ENCODE measurements around the gene RNF31. TPM values are rescaled to one million over a fixed set of nuclear protein-coding genes. Genes with fewer than 3 reads are reported as not detected.
A peak's percentile ranks its signal among the peaks of the same experiment; 100 is the strongest.

The RNF31 gene
- total and polyA plus RNA-seq, 4 experiments from 2014 or later = 44.3 to 113 (median 91.8) TPM

GRCh38 chr14:24192933-24193332, 45.6 kb downstream of the RNF31 start:
- Histone ChIP-seq H3K4me3 (ENCODE audit: low read length in 2 of 2) (no peak overlapping the region), H3K9me3 (ENCODE audit: control insufficient read depth in 1 of 2, low read length in 2 of 2) (no peaks in the 10 kb centered on the region), H3K36me3 (ENCODE audit: insufficient read depth, low read length) (peaks cover 15% of the 10 kb centered on the region), H3K27me3 (ENCODE audit: insufficient read depth, low read length) (no peaks in the 10 kb centered on the region), H3K27ac (ENCODE audit: low read depth, low read length) (no peak overlapping the region), H3K4me1 (ENCODE audit: insufficient read depth, low read length) (peaks cover 43% of the 10 kb centered on the region)
- Mint-ChIP-seq H3K9me3 (peaks cover 0 to 2% (median 0%) of the 10 kb centered on the region in 8 donors), H3K27me3 (no peaks in the 10 kb centered on the region), H3K4me3 (peak overlapping the region in 5 of 8 donors; percentile 13 to 36 (median 25)), H3K36me3 (peaks cover 14 to 49% of the 10 kb centered on the region in 2 donors), H3K27ac (peak overlapping the region; percentile 25 to 94 (median 73)), H3K4me1 (peaks cover 31 to 70% (median 54%) of the 10 kb centered on the region in 4 donors)
- CTCF ChIA-PET (ENCODE audit: partially characterized antibody) = no interaction called here
- intact Hi-C loops (cut with micrococcal nuclease) = no loop called here
- no peak for DNase-seq
- POLR2A ChIA-PET (ENCODE audit: partially characterized antibody) = interaction anchor here (3.8 to 4.3 kb wide), 2 partner anchors 19 to 56 kb away, joined by 26 to 107 read pairs; partner anchors contain the start of genes CHMP4A and PSME1

- Mint-ChIP-seq H3K4me1 (peaks cover 34 to 67% (median 54%) of the 10 kb centered on the region in 4 donors), H3K27ac (peak overlapping the region; percentile 92 to 99 (median 97)), H3K27me3 (no peaks in the 10 kb centered on the region), H3K9me3 (peaks cover 0 to 2% (median 0%) of the 10 kb centered on the region in 8 donors), H3K36me3 (peaks cover 20 to 44% of the 10 kb centered on the region in 2 donors), H3K4me3 (peak overlapping the region; percentile 93 to 98 (median 94))
- POLR2A ChIA-PET (ENCODE audit: partially characterized antibody) = interaction anchor here (1.3 to 4.3 kb wide), 18 partner anchors 18 to 248 kb away, joined by 3 to 107 read pairs (median 18); partner anchors contain the start of genes CBLN3, CHMP4A, DCAF11 and EMC9
- Histone ChIP-seq H3K36me3 (ENCODE audit: insufficient read depth, low read length) (peaks cover 15% of the 10 kb centered on the region), H3K9me3 (ENCODE audit: control insufficient read depth in 1 of 2, low read length in 2 of 2) (no peaks in the 10 kb centered on the region), H3K4me3 (ENCODE audit: low read length in 2 of 2) (peak overlapping the region; percentile 87 to 90), H3K27ac (ENCODE audit: low read depth, low read length) (peak overlapping the region; percentile 98), H3K4me1 (ENCODE audit: insufficient read depth, low read length) (peaks cover 39% of the 10 kb centered on the region), H3K27me3 (ENCODE audit: insufficient read depth, low read length) (no peaks in the 10 kb centered on the region)
- intact Hi-C loops (cut with micrococcal nuclease) = loop anchor here (2.0 kb wide), 1 partner anchor 76 kb away; the partner anchor contains the start of gene RABGGTA
- CTCF ChIA-PET (ENCODE audit: partially characterized antibody) = interaction anchor here (1.0 to 3.7 kb wide), 6 partner anchors 21 to 103 kb away, joined by 3 to 23 read pairs (median 8); partner anchors contain the start of genes CHMP4A, EMC9, IRF9 and MDP1
- DNase-seq = no peak
Measured at GRCh38 chr14:24194186-24194872, 47.0 kb downstream of the RNF31 start.

DNA sequence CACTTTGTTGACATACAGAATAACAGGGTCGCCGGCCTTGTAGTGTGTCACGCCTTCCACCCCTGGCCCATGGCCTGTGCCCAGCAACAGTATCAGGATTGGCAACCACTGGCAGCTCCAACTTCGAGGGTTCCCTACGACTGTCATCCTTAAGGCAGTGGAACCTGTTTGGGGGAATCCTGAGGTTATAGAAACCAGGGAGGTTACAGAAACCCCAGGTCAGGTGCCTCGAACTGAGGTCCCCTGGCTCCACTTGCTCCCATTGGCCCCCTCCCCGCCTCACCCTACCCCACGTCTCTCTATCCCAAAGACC, 47.5 kb downstream of the RNF31 start:
- Mint-ChIP-seq H3K36me3 (peaks cover 19 to 44% of the 10 kb centered on the region in 2 donors), H3K27me3 (no peaks in the 10 kb centered on the region), H3K27ac (peak overlapping the region; percentile 92 to 99 (median 97)), H3K4me1 (peaks cover 32 to 67% (median 53%) of the 10 kb centered on the region in 4 donors), H3K4me3 (peak overlapping the region; percentile 93 to 98 (median 94)), H3K9me3 (peaks cover 0 to 2% (median 0%) of the 10 kb centered on the region in 8 donors)
- Histone ChIP-seq H3K4me1 (ENCODE audit: insufficient read depth, low read length) (peaks cover 37% of the 10 kb centered on the region), H3K4me3 (ENCODE audit: low read length in 2 of 2) (peak overlapping the region; percentile 87 to 90), H3K27me3 (ENCODE audit: insufficient read depth, low read length) (no peaks in the 10 kb centered on the region), H3K9me3 (ENCODE audit: control insufficient read depth in 1 of 2, low read length in 2 of 2) (no peaks in the 10 kb centered on the region), H3K27ac (ENCODE audit: low read depth, low read length) (peak overlapping the region; percentile 98), H3K36me3 (ENCODE audit: insufficient read depth, low read length) (peaks cover 15% of the 10 kb centered on the region)
- intact Hi-C loops (cut with micrococcal nuclease) = loop anchor here (1.0 to 2.0 kb wide), 4 partner anchors 18 to 76 kb away; partner anchors contain the start of genes CHMP4A, GMPR2, IRF9 and NEDD8
- no peak for DNase-seq
- ChIA-PET CTCF (ENCODE audit: partially characterized antibody) (interaction anchor here (0.9 to 3.7 kb wide), 6 partner anchors 15 to 103 kb away, joined by 3 to 23 read pairs (median 8); partner anchors contain the start of genes CHMP4A, IRF9, MDP1 and TINF2), POLR2A (ENCODE audit: partially characterized antibody) (interaction anchor here (0.7 to 4.3 kb wide), 28 partner anchors 8 to 248 kb away, joined by 3 to 107 read pairs (median 11); partner anchors contain the start of genes CBLN3, CHMP4A, DCAF11 and EMC9)

GRCh38 chr14:24195186-24196070, 48.1 kb downstream of the RNF31 start, which contains the start of gene TM9SF1:
TSS of gene TM9SF1 (minus strand) at chr14:24195441. CDS start at chr14:24195019, 422 bp downstream.
- peaks cover 15% of the 10 kb centered on the region for H3K36me3 ChIP-seq (ENCODE audit: insufficient read depth, low read length)
- H3K4me1 ChIP-seq (ENCODE audit: insufficient read depth, low read length) = peaks cover 37% of the 10 kb centered on the region
- ChIA-PET CTCF (ENCODE audit: partially characterized antibody) (interaction anchor here (0.7 to 3.7 kb wide), 10 partner anchors 14 to 247 kb away, joined by 3 to 23 read pairs (median 5); partner anchors contain the start of genes CHMP4A, CIDEB, IRF9 and MDP1), POLR2A (ENCODE audit: partially characterized antibody) (interaction anchor here (0.6 to 4.3 kb wide), 40 partner anchors 9 to 1625 kb away, joined by 3 to 107 read pairs (median 5); partner anchors contain the start of genes CBLN3, CHMP4A, DCAF11 and DHRS1)
- Mint-ChIP-seq H3K27me3 (no peaks in the 10 kb centered on the region), H3K36me3 (peaks cover 19 to 42% of the 10 kb centered on the region in 2 donors), H3K4me1 (peaks cover 31 to 65% (median 48%) of the 10 kb centered on the region in 4 donors), H3K27ac (peak within 1 kb of the TSS; percentile 92 to 99 (median 98)), H3K9me3 (peaks cover 0 to 2% (median 0%) of the 10 kb centered on the region in 8 donors), H3K4me3 (peak within 1 kb of the TSS; percentile 93 to 98 (median 94))
- peak within 1 kb of the TSS; percentile 98 for H3K27ac ChIP-seq (ENCODE audit: low read depth, low read length)
- peak; percentile 89 to 92 (median 92) for DNase-seq
- H3K27me3 ChIP-seq (ENCODE audit: insufficient read depth, low read length) = no peaks in the 10 kb centered on the region
- intact Hi-C loops (cut with micrococcal nuclease) = loop anchor here (1.0 to 2.0 kb wide), 4 partner anchors 18 to 75 kb away; partner anchors contain the start of genes CHMP4A, GMPR2, IRF9 and NEDD8
- no peaks in the 10 kb centered on the region for H3K9me3 ChIP-seq (ENCODE audit: control insufficient read depth in 1 of 2, low read length in 2 of 2)
- H3K4me3 ChIP-seq (ENCODE audit: low read length in 2 of 2) = peak within 1 kb of the TSS; percentile 87 to 90

- Mint-ChIP-seq H3K27me3 (no peaks in the 10 kb centered on the region), H3K9me3 (peaks cover 0 to 3% (median 0%) of the 10 kb centered on the region in 8 donors), H3K27ac (peak overlapping the region; percentile 92 to 99 (median 98)), H3K36me3 (peaks cover 21 to 41% of the 10 kb centered on the region in 2 donors), H3K4me1 (peaks cover 32 to 65% (median 49%) of the 10 kb centered on the region in 4 donors), H3K4me3 (peak overlapping the region; percentile 93 to 98 (median 94))
- peaks cover 37% of the 10 kb centered on the region for H3K4me1 ChIP-seq (ENCODE audit: insufficient read depth, low read length)
- H3K4me3 ChIP-seq (ENCODE audit: low read length in 2 of 2) = peak overlapping the region; percentile 87 to 90
- CTCF ChIA-PET (ENCODE audit: partially characterized antibody) = interaction anchor here (0.7 to 3.7 kb wide), 9 partner anchors 13 to 219 kb away, joined by 3 to 23 read pairs (median 5); partner anchors contain the start of genes CHMP4A, CIDEB, IRF9 and MDP1
- peak overlapping the region; percentile 98 for H3K27ac ChIP-seq (ENCODE audit: low read depth, low read length)
- DNase-seq = no peak
- peaks cover 15% of the 10 kb centered on the region for H3K36me3 ChIP-seq (ENCODE audit: insufficient read depth, low read length)
- POLR2A ChIA-PET (ENCODE audit: partially characterized antibody) = interaction anchor here (0.6 to 4.3 kb wide), 36 partner anchors 10 to 1626 kb away, joined by 3 to 107 read pairs (median 6); partner anchors contain the start of genes CBLN3, CHMP4A, DCAF11 and DHRS1
- intact Hi-C loops (cut with micrococcal nuclease) = no loop called here
- no peaks in the 10 kb centered on the region for H3K27me3 ChIP-seq (ENCODE audit: insufficient read depth, low read length)
- no peaks in the 10 kb centered on the region for H3K9me3 ChIP-seq (ENCODE audit: control insufficient read depth in 1 of 2, low read length in 2 of 2)
Measured at GRCh38 chr14:24196071-24197055, 49.1 kb downstream of the RNF31 start.
